NCI-H524 treated with DMSO at 0.1 percent for 48 hours (cell line): ENCODE measurements around the gene TPK1.

Experiments used
- DNase-seq: peaks from one replicate; lab custom pipeline; 2025; lab: John Stamatoyannopoulos, UW

Gene TPK1

DNA sequence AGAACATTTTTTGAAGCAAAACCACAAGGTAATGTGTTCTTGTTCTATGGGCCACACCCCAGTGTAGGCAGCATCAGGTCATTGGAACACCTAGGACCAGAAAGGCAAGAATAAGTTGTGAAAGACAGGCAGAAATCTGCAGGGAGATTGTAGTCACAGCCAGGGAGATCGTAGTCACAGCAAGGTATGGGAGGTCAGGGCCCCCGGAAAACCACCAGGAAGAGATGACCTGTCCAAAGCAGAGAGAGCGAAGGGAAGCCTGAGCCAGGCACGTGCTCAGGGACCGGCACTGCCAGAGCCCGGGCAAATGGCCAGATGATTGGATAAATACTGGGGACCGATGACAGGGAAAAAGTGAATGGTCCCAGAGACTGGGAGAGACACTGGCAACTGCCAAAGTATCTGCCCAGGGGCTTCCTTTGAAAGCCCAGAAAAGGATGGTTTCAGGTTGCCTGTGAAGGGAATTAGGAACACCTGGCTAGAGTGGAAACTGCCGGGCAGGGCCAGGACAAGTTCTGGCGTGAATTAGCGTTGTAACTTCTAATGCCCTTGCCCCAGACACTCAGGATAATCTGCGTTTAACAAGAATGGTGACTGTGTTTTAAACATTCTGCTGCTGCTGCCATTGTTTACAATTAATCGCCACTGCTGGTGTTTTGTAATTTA lies 428.5 kb downstream of the TPK1 start:
- no peak for DNase-seq

DNA sequence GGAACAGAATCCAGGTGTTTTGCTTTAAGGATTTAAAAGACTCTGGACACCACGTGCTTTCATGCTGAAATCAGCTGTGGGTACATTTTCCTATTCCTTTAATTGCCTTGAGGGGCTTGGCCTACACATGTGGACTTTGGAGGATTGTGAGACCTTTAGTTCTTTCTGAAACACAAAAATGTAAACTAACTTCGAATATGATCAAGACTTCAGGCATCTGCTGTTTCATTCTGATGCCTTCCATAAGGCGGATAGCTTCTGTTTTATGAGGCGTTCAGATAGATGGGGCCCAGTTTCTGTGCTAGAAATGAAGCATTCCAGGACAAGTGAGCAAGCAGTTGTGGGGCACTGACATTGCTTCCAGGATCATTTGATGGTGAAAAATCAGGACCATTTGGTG lies 430.9 kb downstream of the TPK1 start:
- no peak for DNase-seq

DNA sequence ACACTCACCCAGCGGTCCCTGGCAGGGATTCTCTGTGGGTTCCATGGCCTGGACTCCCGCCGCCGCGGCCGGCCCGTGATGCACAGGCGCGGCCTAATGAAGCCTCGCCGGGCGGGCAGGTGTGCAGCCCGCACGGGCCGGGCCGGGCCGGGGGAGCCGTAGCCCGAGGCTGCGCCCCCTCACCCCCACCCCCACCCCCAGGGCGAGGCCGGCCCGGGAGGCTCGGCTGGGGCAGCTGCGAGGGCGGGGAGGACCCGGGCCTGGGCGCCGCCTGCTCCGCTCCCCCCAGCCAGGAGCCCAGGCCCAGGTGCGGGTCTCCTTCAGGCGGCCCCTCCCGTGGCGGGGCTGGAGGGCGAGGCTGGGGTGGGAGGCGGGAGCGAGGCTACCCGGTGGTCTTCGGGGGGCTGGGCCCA lies 432.2 kb downstream of the TPK1 start, which contains the start of gene NOBOX:
Gene NOBOX, minus strand, starts transcription at position 45 of the 413 bp plus-strand sequence.
- no peak for DNase-seq

DNA sequence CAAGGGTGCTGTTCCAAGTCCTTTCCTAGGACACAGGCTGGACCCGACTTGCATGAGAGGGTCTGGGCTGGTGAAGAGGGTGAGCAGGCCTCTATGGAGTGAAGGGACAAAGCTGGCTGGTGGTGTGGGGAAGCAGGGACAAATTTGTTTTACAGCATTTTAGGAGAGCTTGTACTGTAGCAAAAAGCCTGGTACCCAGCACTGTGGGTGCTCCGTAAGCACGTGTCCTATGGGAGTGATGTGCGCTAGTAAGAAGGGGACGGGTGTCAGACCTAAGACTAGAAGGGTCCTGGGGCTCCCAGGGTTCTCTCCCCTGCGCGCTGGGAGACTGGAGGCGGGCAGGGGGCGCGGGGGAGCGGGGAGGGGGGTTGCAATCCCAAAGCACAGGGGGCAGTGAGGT lies 432.8 kb downstream of the TPK1 start:
- no peak for DNase-seq
